Endodermal cell (in vitro differentiated cells): ENCODE data around the gene JUP. TPM values are rescaled to one million over a fixed set of nuclear protein-coding genes. Genes with fewer than 3 reads are reported as not detected.

Experiments
- DNase-seq: peaks from one replicate; pipeline ENCODE4 v3.0.0-alpha.2; 2017
- H3K27ac ChIP-seq: 2 replicates; pipeline ENCODE4 v1.5.1; 2013; ENCODE audit warnings: mild to moderate bottlenecking, low read depth, low read length, moderate library complexity
- H3K27me3 ChIP-seq: 2 replicates; pipeline ENCODE4 v1.6.1; 2013; ENCODE audit warnings: mild to moderate bottlenecking, low read length, moderate library complexity; ENCODE audit not compliant: insufficient read depth, control insufficient read depth, poor library complexity, severe bottlenecking
- H3K36me3 ChIP-seq: 2 replicates; pipeline ENCODE4 v1.7.0; 2013; ENCODE audit warnings: mild to moderate bottlenecking, low read length, moderate library complexity; ENCODE audit not compliant: control insufficient read depth, insufficient read depth
- H3K4me1 ChIP-seq: one replicate; pipeline ENCODE4 v1.7.0; 2013; ENCODE audit warnings: low read length; ENCODE audit not compliant: control insufficient read depth, insufficient read depth
- H3K4me3 ChIP-seq: 2 replicates; pipeline ENCODE4 v1.5.1; 2013; ENCODE audit warnings: mild to moderate bottlenecking, low read length, moderate library complexity
- H3K9ac ChIP-seq: 2 replicates; pipeline ENCODE4 v1.6.1; 2013; ENCODE audit warnings: mild to moderate bottlenecking, low read length, moderate library complexity; ENCODE audit not compliant: poor library complexity, severe bottlenecking; ENCODE audit errors: extremely low read depth
- H3K9me3 ChIP-seq: 2 replicates; pipeline ENCODE4 v1.6.1; 2013; ENCODE audit warnings: mild to moderate bottlenecking, low read length, moderate library complexity; ENCODE audit not compliant: control insufficient read depth
- H3K27ac Mint-ChIP-seq: 2 replicates; pipeline ENCODE4 v1.8.0; 2020; ENCODE audit warnings: mixed read lengths
- H3K27me3 Mint-ChIP-seq: 2 replicates; pipeline ENCODE4 v1.8.0; 2021; ENCODE audit warnings: mild to moderate bottlenecking, mixed read lengths; ENCODE audit not compliant: insufficient read depth
- H3K36me3 Mint-ChIP-seq: 2 replicates; pipeline ENCODE4 v1.8.0; 2020; ENCODE audit warnings: low read depth, mixed read lengths
- H3K4me1 Mint-ChIP-seq: 2 replicates; pipeline ENCODE4 v1.8.0; 2020; ENCODE audit warnings: mixed read lengths
- H3K4me3 Mint-ChIP-seq: 2 replicates; pipeline ENCODE4 v1.8.0; 2020; ENCODE audit warnings: mild to moderate bottlenecking, moderate library complexity, mixed read lengths
- H3K9me3 Mint-ChIP-seq: 2 replicates; pipeline ENCODE4 v1.8.0; 2020; ENCODE audit warnings: mild to moderate bottlenecking, mixed read lengths
- CTCF ChIP-seq: fragments of 200-600 bp; sonication (generic); conservative IDR thresholded peaks from 2 replicates; pipeline ENCODE4 v1.5.0; 2021; ENCODE audit warnings: antibody characterized with exemption, mild to moderate bottlenecking
- WGBS, 2 experiments: methylation state at CpG; one replicate each; pipeline versions ENCODE4 v1.1.5 to v1.1.7; 2013; ENCODE audit warnings: missing lambda C conversion rate in 2 of 2, mixed read lengths in 1 of 2; ENCODE audit not compliant: insufficient coverage in 1 of 2, insufficient read length in 1 of 2; 5-methylcytosine and 5-hydroxymethylcytosine counted together
- total RNA-seq, 2 donors: library from RNA; stranded (reverse); fragmentation: NEBNext Ultra II Directional in 1 of 2; extraction: Animal tissue kit (Norgen Biotek cat#: 25700) in 1 of 2; gene quantifications; 2 replicates in 1 of 2; 3 replicates in 1 of 2; pipeline ENCODE4 v1.2.1, GENCODE V29; 2021

Gene JUP
- total RNA-seq, 2 donors from 2014 or later, result 112 to 167 TPM

- 28 to 82% methylated on average over 11 to 58 of the region's 58 CpGs for WGBS, 2 experiments
- Mint-ChIP-seq H3K9me3 (no peaks in the 10 kb centered on the region), H3K27ac (no peak overlapping the region), H3K27me3 (peaks cover 12% of the 10 kb centered on the region), H3K4me1 (peaks cover 13% of the 10 kb centered on the region), H3K4me3 (peak overlapping the region; percentile 79), H3K36me3 (peaks cover 13% of the 10 kb centered on the region)
- Histone ChIP-seq H3K4me1 (no peaks in the 10 kb centered on the region), H3K4me3 (peak overlapping the region; percentile 87), H3K9me3 (no peaks in the 10 kb centered on the region), H3K27me3 (no peaks in the 10 kb centered on the region), H3K9ac (peak overlapping the region; percentile 62), H3K36me3 (no peaks in the 10 kb centered on the region), H3K27ac (peak overlapping the region; percentile 66)
- TF ChIP-seq CTCF, result no peak
- peak; percentile 85 for DNase-seq
Measured at GRCh38 chr17:41810659-41811548, 24.4 kb upstream of the JUP start.

GRCh38 chr17:41806685-41807445, 20.4 kb upstream of the JUP start:
- Histone ChIP-seq H3K9me3 (no peaks in the 10 kb centered on the region), H3K4me3 (no peak overlapping the region), H3K4me1 (no peaks in the 10 kb centered on the region), H3K36me3 (no peaks in the 10 kb centered on the region), H3K27me3 (no peaks in the 10 kb centered on the region), H3K9ac (no peak overlapping the region), H3K27ac (no peak overlapping the region)
- peaks cover 26% of the 10 kb centered on the region for H3K36me3 Mint-ChIP-seq
- H3K27me3 Mint-ChIP-seq, result peaks cover 12% of the 10 kb centered on the region
- no peak overlapping the region for H3K4me3 Mint-ChIP-seq
- H3K9me3 Mint-ChIP-seq, result no peaks in the 10 kb centered on the region
- no peak for TF ChIP-seq CTCF
- WGBS, 2 experiments, result 91 to 98% methylated on average over 7 to 8 of the region's 8 CpGs
- no peak overlapping the region for H3K27ac Mint-ChIP-seq
- no peak for DNase-seq
- peaks cover 2% of the 10 kb centered on the region for H3K4me1 Mint-ChIP-seq

- no peak overlapping the region for H3K4me3 ChIP-seq
- Mint-ChIP-seq H3K4me1 (peaks cover 9% of the 10 kb centered on the region), H3K4me3 (no peak overlapping the region), H3K27ac (no peak overlapping the region), H3K36me3 (peaks cover 24% of the 10 kb centered on the region), H3K9me3 (no peaks in the 10 kb centered on the region), H3K27me3 (no peaks in the 10 kb centered on the region)
- no peak for TF ChIP-seq CTCF
- H3K27ac ChIP-seq, result no peak overlapping the region
- H3K9ac ChIP-seq, result no peak overlapping the region
- no peaks in the 10 kb centered on the region for H3K9me3 ChIP-seq
- peaks cover 6% of the 10 kb centered on the region for H3K4me1 ChIP-seq
- DNase-seq, result no peak
- H3K36me3 ChIP-seq, result no peaks in the 10 kb centered on the region
- 86 to 87% methylated on average over 12 to 24 of the region's 24 CpGs for whole genome bisulfite sequencing, 2 experiments
- no peaks in the 10 kb centered on the region for H3K27me3 ChIP-seq
Measured at GRCh38 chr17:41803049-41804020, 16.8 kb upstream of the JUP start.
